ENCODE data around the gene MCM7.

The MCM7 gene

GRCh38 chr7:100105534-100105933 is 4.3 kb upstream of the MCM7 start:
- no peak overlapping the region for H3K4me3 ChIP-seq (replicated peaks; ENCODE audit: low read depth, low read length)
- no peak for DNase-seq (ENCODE audit: extremely low read depth, low read depth)
- TF ChIP-seq, protein P1, sequence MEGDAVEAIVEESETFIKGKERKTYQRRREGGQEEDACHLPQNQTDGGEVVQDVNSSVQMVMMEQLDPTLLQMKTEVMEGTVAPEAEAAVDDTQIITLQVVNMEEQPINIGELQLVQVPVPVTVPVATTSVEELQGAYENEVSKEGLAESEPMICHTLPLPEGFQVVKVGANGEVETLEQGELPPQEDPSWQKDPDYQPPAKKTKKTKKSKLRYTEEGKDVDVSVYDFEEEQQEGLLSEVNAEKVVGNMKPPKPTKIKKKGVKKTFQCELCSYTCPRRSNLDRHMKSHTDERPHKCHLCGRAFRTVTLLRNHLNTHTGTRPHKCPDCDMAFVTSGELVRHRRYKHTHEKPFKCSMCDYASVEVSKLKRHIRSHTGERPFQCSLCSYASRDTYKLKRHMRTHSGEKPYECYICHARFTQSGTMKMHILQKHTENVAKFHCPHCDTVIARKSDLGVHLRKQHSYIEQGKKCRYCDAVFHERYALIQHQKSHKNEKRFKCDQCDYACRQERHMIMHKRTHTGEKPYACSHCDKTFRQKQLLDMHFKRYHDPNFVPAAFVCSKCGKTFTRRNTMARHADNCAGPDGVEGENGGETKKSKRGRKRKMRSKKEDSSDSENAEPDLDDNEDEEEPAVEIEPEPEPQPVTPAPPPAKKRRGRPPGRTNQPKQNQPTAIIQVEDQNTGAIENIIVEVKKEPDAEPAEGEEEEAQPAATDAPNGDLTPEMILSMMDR (IDR thresholded peaks at IDR 0.05; ENCODE audit: low read depth, low read length, missing control alignments) = no peak

- TF ChIP-seq, protein P1 (IDR thresholded peaks at IDR 0.05; ENCODE audit: low read depth, low read length, missing control alignments) = no peak
- peak overlapping the region; percentile 92 for H3K4me3 ChIP-seq (replicated peaks; ENCODE audit: low read depth, low read length)
- no peak for DNase-seq (ENCODE audit: extremely low read depth, low read depth)
Measured at GRCh38 chr7:100102950-100103840, 2.0 kb upstream of the MCM7 start.

- TF ChIP-seq, protein P1 (IDR thresholded peaks at IDR 0.05; ENCODE audit: low read depth, low read length, missing control alignments) = no peak
- peak; percentile 78 for DNase-seq (ENCODE audit: extremely low read depth, low read depth)
- H3K4me3 ChIP-seq (replicated peaks; ENCODE audit: low read depth, low read length) = peak overlapping the region; percentile 92
Measured at GRCh38 chr7:100100420-100101015, 679 bp downstream of the MCM7 start.

DNA sequence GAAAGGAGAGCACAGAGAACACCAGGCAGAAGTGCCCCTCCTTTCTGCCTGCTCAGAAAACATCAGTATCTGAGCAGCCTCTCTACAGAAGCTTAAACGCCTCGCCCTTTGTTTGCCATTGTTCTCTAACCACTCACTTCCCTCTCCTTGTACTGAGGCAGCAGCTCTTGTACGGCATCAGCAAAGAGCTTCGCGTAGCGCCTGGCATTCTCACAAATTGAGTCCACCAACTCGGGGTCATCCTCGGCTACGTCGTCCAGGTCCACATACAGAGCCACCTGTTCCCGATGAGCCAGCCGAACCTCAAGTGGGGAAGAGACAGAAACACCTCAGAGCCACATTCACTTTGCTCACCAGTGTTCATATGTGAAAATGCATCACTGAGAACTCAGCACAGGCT is 1.7 kb downstream of the MCM7 start:
- DNase-seq (ENCODE audit: extremely low read depth, low read depth) = no peak
- peak overlapping the region; percentile 92 for H3K4me3 ChIP-seq (replicated peaks; ENCODE audit: low read depth, low read length)
- TF ChIP-seq, protein P1 (IDR thresholded peaks at IDR 0.05; ENCODE audit: low read depth, low read length, missing control alignments) = no peak

DNA sequence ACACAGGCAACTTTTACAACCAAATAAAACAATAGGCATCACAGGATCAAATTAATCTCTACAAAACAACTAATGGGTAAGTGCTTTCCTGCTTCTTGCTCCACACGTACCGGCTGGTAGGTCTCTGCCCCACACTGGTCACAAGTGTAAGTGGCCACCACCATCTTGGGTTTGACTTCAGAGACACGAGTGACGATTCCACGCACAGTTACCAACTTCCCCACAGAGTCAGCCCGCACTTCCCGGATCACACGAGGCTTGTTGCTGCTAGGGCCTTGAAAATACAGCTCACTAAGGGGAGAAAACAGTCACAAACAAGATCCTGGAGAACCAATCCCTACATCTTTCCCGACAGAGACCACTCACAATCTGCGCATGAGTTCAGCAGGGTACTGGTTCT is 2.3 kb downstream of the MCM7 start:
- TF ChIP-seq, protein P1 (IDR thresholded peaks at IDR 0.05; ENCODE audit: low read depth, low read length, missing control alignments) = no peak
- no peak for DNase-seq (ENCODE audit: extremely low read depth, low read depth)
- H3K4me3 ChIP-seq (replicated peaks; ENCODE audit: low read depth, low read length) = peak overlapping the region; percentile 92

GRCh38 chr7:100095704-100096103 is 5.5 kb downstream of the MCM7 start:
- H3K4me3 ChIP-seq (replicated peaks; ENCODE audit: low read depth, low read length) = no peak overlapping the region
- TF ChIP-seq, protein P1 (IDR thresholded peaks at IDR 0.05; ENCODE audit: low read depth, low read length, missing control alignments) = no peak
- no peak for DNase-seq (ENCODE audit: extremely low read depth, low read depth)

Measured in HFF-Myc (cell line).